ENCODE data around the gene RCOR3. TPM values are rescaled to one million over a fixed set of nuclear protein-coding genes. Genes with fewer than 3 reads are reported as not detected.

The RCOR3 gene
- total and polyA plus RNA-seq, 10 of the 15 experiments (the other 5 are each of a cell fraction or from before 2014, with no cell fraction given): 8.0 to 55.0 (median 25.1) TPM

DNA sequence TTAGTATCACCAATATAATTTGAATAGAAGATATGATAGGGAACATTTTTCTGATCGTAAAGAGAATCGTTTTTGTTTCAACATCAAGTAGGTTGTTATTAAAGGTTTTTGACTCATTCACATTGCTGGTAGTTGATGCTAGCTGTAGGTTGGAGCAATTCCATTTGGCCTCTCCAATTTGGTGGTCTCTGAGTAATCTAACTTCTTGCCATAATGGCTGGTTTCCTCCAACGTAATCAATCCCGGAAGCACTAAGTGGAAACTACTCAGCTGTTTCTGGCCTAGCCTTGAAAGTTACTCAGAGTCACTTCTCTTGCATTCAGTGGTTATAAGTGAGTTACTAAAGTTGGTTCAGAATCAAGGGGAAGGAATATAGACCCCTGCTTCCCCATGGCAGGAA lies 26.0 kb downstream of the RCOR3 start:
- RAD21 ChIA-PET (ENCODE audit: unreplicated experiment): no interaction called here
- H3K4me2 ChIP-seq (ENCODE audit: control insufficient read depth, insufficient read depth): no peak overlapping the region
- no peaks in the 10 kb centered on the region for H3K79me2 ChIP-seq (ENCODE audit: control insufficient read depth, insufficient read depth, low read length)
- H3K9me3 ChIP-seq (replicated peaks; ENCODE audit: control insufficient read depth, insufficient read depth, low read length): no peaks in the 10 kb centered on the region
- H3K4me3 ChIP-seq: no peak overlapping the region
- H3K4me1 ChIP-seq (ENCODE audit: control insufficient read depth, insufficient read depth, low read length): no peaks in the 10 kb centered on the region
- no peak for FAIRE-seq
- in situ Hi-C loops (cut with MboI): no loop called here
- BruUV-seq (replicated peaks): no TSS peak
- H3K9ac ChIP-seq (ENCODE audit: control insufficient read depth, insufficient read depth, low read length): no peak overlapping the region
- no peak for ATAC-seq
- intact Hi-C loops (cut with micrococcal nuclease; ENCODE audit: unreplicated experiment): no loop called here
- TF ChIP-seq NRF1 (conservative IDR thresholded peaks at IDR 0.05; ENCODE audit: low read depth, low read length): no peak
- no peak for TF ChIP-seq CREB1 (IDR thresholded peaks at IDR 0.05; ENCODE audit: low read depth)
- TF ChIP-seq CBX5 (IDR thresholded peaks at IDR 0.05; ENCODE audit: low read depth): no peak
- no peak for TF ChIP-seq HDAC6 (IDR thresholded peaks at IDR 0.05; ENCODE audit: unreplicated experiment)
- TF ChIP-seq SMC3 (IDR thresholded peaks at IDR 0.05; ENCODE audit: borderline replicate concordance, low read length): no peak
- no peak for TF ChIP-seq CHD2 (IDR thresholded peaks at IDR 0.05; ENCODE audit: borderline replicate concordance, low read depth, low read length)
- TF ChIP-seq, protein P1, sequence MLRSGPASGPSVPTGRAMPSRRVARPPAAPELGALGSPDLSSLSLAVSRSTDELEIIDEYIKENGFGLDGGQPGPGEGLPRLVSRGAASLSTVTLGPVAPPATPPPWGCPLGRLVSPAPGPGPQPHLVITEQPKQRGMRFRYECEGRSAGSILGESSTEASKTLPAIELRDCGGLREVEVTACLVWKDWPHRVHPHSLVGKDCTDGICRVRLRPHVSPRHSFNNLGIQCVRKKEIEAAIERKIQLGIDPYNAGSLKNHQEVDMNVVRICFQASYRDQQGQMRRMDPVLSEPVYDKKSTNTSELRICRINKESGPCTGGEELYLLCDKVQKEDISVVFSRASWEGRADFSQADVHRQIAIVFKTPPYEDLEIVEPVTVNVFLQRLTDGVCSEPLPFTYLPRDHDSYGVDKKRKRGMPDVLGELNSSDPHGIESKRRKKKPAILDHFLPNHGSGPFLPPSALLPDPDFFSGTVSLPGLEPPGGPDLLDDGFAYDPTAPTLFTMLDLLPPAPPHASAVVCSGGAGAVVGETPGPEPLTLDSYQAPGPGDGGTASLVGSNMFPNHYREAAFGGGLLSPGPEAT (IDR thresholded peaks at IDR 0.05; ENCODE audit: low read depth): no peak
- TF ChIP-seq HDAC2 (IDR thresholded peaks at IDR 0.05): no peak
- TF ChIP-seq, protein P2, sequence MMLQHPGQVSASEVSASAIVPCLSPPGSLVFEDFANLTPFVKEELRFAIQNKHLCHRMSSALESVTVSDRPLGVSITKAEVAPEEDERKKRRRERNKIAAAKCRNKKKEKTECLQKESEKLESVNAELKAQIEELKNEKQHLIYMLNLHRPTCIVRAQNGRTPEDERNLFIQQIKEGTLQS (IDR thresholded peaks at IDR 0.05; ENCODE audit: borderline replicate concordance, extremely low read depth, low read depth, low read length): no peak
- TF ChIP-seq CEBPB (IDR thresholded peaks at IDR 0.05; ENCODE audit: borderline replicate concordance in 1 of 2, low read depth in 2 of 2, low read length in 2 of 2): no peak
- TF ChIP-seq, protein P3, sequence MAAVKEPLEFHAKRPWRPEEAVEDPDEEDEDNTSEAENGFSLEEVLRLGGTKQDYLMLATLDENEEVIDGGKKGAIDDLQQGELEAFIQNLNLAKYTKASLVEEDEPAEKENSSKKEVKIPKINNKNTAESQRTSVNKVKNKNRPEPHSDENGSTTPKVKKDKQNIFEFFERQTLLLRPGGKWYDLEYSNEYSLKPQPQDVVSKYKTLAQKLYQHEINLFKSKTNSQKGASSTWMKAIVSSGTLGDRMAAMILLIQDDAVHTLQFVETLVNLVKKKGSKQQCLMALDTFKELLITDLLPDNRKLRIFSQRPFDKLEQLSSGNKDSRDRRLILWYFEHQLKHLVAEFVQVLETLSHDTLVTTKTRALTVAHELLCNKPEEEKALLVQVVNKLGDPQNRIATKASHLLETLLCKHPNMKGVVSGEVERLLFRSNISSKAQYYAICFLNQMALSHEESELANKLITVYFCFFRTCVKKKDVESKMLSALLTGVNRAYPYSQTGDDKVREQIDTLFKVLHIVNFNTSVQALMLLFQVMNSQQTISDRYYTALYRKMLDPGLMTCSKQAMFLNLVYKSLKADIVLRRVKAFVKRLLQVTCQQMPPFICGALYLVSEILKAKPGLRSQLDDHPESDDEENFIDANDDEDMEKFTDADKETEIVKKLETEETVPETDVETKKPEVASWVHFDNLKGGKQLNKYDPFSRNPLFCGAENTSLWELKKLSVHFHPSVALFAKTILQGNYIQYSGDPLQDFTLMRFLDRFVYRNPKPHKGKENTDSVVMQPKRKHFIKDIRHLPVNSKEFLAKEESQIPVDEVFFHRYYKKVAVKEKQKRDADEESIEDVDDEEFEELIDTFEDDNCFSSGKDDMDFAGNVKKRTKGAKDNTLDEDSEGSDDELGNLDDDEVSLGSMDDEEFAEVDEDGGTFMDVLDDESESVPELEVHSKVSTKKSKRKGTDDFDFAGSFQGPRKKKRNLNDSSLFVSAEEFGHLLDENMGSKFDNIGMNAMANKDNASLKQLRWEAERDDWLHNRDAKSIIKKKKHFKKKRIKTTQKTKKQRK (IDR thresholded peaks at IDR 0.05; ENCODE audit: low read depth, low read length): no peak
- TF ChIP-seq BMI1 (IDR thresholded peaks at IDR 0.05; ENCODE audit: borderline replicate concordance): no peak
- no peaks in the 10 kb centered on the region for H4K20me1 ChIP-seq (ENCODE audit: control insufficient read depth, insufficient read depth)
- no peaks in the 10 kb centered on the region for H3K27me3 ChIP-seq (replicated peaks in 1 of 2; ENCODE audit: control insufficient read depth in 2 of 2, insufficient read depth in 2 of 2, low read length in 1 of 2)
- CTCF ChIA-PET: interaction anchor here (1.1 kb wide), 2 partner anchors 27 to 38 kb away, joined by 3 to 4 read pairs; partner anchors contain the start of gene RCOR3
- WGBS (ENCODE audit: insufficient coverage, insufficient replicate concordance, low lambda C conversion rate, missing lambda C conversion rate): 98% methylated on average over 4 of the region's 4 CpGs
- SMC1A ChIA-PET (ENCODE audit: uncharacterized antibody, unreplicated experiment): interaction anchor here (0.6 to 1.3 kb wide), 4 partner anchors 10 to 992 kb away, joined by 3 read pairs; no protein-coding TSS in a partner anchor
- H3K27ac ChIP-seq (ENCODE audit: control insufficient read depth, insufficient read depth): no peak overlapping the region
- H3K36me3 ChIP-seq (ENCODE audit: control insufficient read depth in 2 of 2, insufficient read depth in 2 of 2, low read length in 1 of 2): peaks cover 0 to 20% of the 10 kb centered on the region in 2 experiments; a peak in 3 of 4 replicates
- DNase-seq (ENCODE audit: low read depth, low spot score): no peak
- H2AFZ ChIP-seq (ENCODE audit: control insufficient read depth, low read depth, low read length): no peak overlapping the region
- POLR2A ChIA-PET: interaction anchor here (1.1 kb wide), 1 partner anchor 40 kb away, joined by 5 read pairs; no protein-coding TSS in a partner anchor

All from GM12878 (cell line).